Ishikawa (cell line): ENCODE measurements around the gene PTMS.

Experiments used
- CEBPB ChIP-seq: IDR thresholded peaks from 2 replicates; pipeline ENCODE4 v1.6.1; 2012
- CREB1 ChIP-seq: IDR thresholded peaks from 2 replicates; pipeline ENCODE4 v1.6.1; 2012; ENCODE audit warnings: low read depth
- EGR1 ChIP-seq: IDR thresholded peaks from 2 replicates; pipeline ENCODE4 v1.6.1; 2012
- EP300 ChIP-seq: IDR thresholded peaks from 2 replicates; pipeline ENCODE4 v1.6.1; 2012; ENCODE audit warnings: borderline replicate concordance
- FOXM1 ChIP-seq: IDR thresholded peaks from 2 replicates; pipeline ENCODE4 v1.6.1; 2012; ENCODE audit warnings: low read depth, borderline replicate concordance
- MAX ChIP-seq: IDR thresholded peaks from 2 replicates; pipeline ENCODE4 v1.6.1; 2012
- NFIC ChIP-seq: IDR thresholded peaks from 2 replicates; pipeline ENCODE4 v1.6.1; 2012
- RAD21 ChIP-seq: IDR thresholded peaks from 2 replicates; pipeline ENCODE4 v1.6.1; 2012; ENCODE audit warnings: low read depth
- REST ChIP-seq: IDR thresholded peaks from 2 replicates; pipeline ENCODE4 v1.6.1; 2012; ENCODE audit warnings: low read depth, mild to moderate bottlenecking
- TAF1 ChIP-seq: IDR thresholded peaks from 2 replicates; pipeline ENCODE4 v1.6.1; 2012; ENCODE audit warnings: low read depth, mild to moderate bottlenecking
- TCF12 ChIP-seq: IDR thresholded peaks from 2 replicates; pipeline ENCODE4 v1.6.1; 2012; ENCODE audit warnings: low read depth
- TEAD4 ChIP-seq: IDR thresholded peaks from 2 replicates; pipeline ENCODE4 v1.6.1; 2012
- USF1 ChIP-seq: IDR thresholded peaks from 2 replicates; pipeline ENCODE4 v1.6.1; 2012
- YY1 ChIP-seq: IDR thresholded peaks from 2 replicates; pipeline ENCODE4 v1.6.1; 2012; ENCODE audit warnings: low read depth
- ZBTB7A ChIP-seq: IDR thresholded peaks from 2 replicates; pipeline ENCODE4 v1.6.1; 2012; ENCODE audit warnings: low read depth

Gene PTMS

GRCh38 chr12:6753772-6754356 lies 12.3 kb upstream of the PTMS start:
- TF ChIP-seq RAD21 (peak; percentile 99), CREB1 (no peak), YY1 (0 out of 2 replicates have a peak, but pooled peaks have one; percentile 6)

- TF ChIP-seq REST (no peak), MAX (no peak), EGR1 (no peak), TAF1 (no peak), TEAD4 (no peak), RAD21 (no peak), USF1 (no peak), CREB1 (no peak), CEBPB (no peak), TCF12 (no peak), FOXM1 (no peak), ZBTB7A (no peak), NFIC (no peak), YY1 (no peak), EP300 (no peak)
These were observed 11.8 kb upstream of the PTMS start for GRCh38 chr12:6754411-6754810.

GRCh38 chr12:6757028-6757690 lies 9.0 kb upstream of the PTMS start:
- TF ChIP-seq YY1 (no peak), MAX (no peak), REST (no peak), ZBTB7A (no peak), CREB1 (no peak), TCF12 (no peak), FOXM1 (no peak), EP300 (no peak), EGR1 (no peak), CEBPB (no peak), USF1 (no peak), NFIC (no peak), TEAD4 (no peak), RAD21 (no peak), TAF1 (no peak)

GRCh38 chr12:6758506-6759095 lies 7.6 kb upstream of the PTMS start:
- TF ChIP-seq ZBTB7A (no peak), USF1 (no peak), RAD21 (no peak), YY1 (no peak), EGR1 (no peak), TCF12 (no peak), CREB1 (no peak), REST (no peak), NFIC (no peak), FOXM1 (no peak), TAF1 (no peak), MAX (no peak), TEAD4 (no peak), EP300 (no peak), CEBPB (no peak)
